ENCODE results near the gene PRSS12. TPM values are rescaled to one million over a fixed set of nuclear protein-coding genes. Genes with fewer than 3 reads are reported as not detected.

Gene PRSS12
- total and polyA plus RNA-seq, 2 experiments from 2014 or later = 8.2 to 14.4 TPM

GRCh38 chr4:118289794-118290193 lies 63.0 kb downstream of the PRSS12 start:
- 57% methylated on average over 1 of the region's 1 CpG for WGBS (ENCODE audit: low lambda C conversion rate, missing lambda C conversion rate)
- no peaks in the 10 kb centered on the region for H4K20me1 ChIP-seq (ENCODE audit: insufficient read depth, poor library complexity, severe bottlenecking)
- H2AFZ ChIP-seq = no peak overlapping the region
- no peaks in the 10 kb centered on the region for H3K27me3 ChIP-seq
- no peaks in the 10 kb centered on the region for H3K36me3 ChIP-seq (replicated peaks; ENCODE audit: insufficient read depth, low read depth)
- H3K9me2 ChIP-seq (replicated peaks; ENCODE audit: insufficient read depth) = no peaks in the 10 kb centered on the region
- TF ChIP-seq EZH2 (IDR thresholded peaks at IDR 0.05; ENCODE audit: borderline replicate concordance) (no peak), EZH2phosphoT487 (IDR thresholded peaks at IDR 0.05; ENCODE audit: low read depth, severe bottlenecking, unreplicated experiment) (no peak), CTCF (IDR thresholded peaks at IDR 0.05; ENCODE audit: poor library complexity) (no peak)
- H3K79me2 ChIP-seq = no peaks in the 10 kb centered on the region
- peak overlapping the region; percentile 4 for H3K27ac ChIP-seq
- H3K4me1 ChIP-seq (ENCODE audit: insufficient read depth) = peaks cover 5% of the 10 kb centered on the region
- no peak for DNase-seq (ENCODE audit: low spot score)
- H3K9me3 ChIP-seq (ENCODE audit: low read depth) = no peaks in the 10 kb centered on the region
- H3K4me3 ChIP-seq = no peak overlapping the region
- peak overlapping the region; percentile 15 for H3K4me2 ChIP-seq

- Histone ChIP-seq H3K9me2 (replicated peaks; ENCODE audit: insufficient read depth) (no peaks in the 10 kb centered on the region), H3K4me1 (ENCODE audit: insufficient read depth) (peaks cover 5% of the 10 kb centered on the region), H3K27me3 (no peaks in the 10 kb centered on the region), H2AFZ (no peak overlapping the region), H3K4me2 (no peak overlapping the region), H3K36me3 (replicated peaks; ENCODE audit: insufficient read depth, low read depth) (no peaks in the 10 kb centered on the region), H3K4me3 (no peak overlapping the region), H4K20me1 (ENCODE audit: insufficient read depth, poor library complexity, severe bottlenecking) (no peaks in the 10 kb centered on the region), H3K9me3 (ENCODE audit: low read depth) (no peaks in the 10 kb centered on the region), H3K27ac (peak overlapping the region; percentile 60), H3K79me2 (no peaks in the 10 kb centered on the region)
- TF ChIP-seq CTCF (IDR thresholded peaks at IDR 0.05; ENCODE audit: poor library complexity) (no peak), EZH2phosphoT487 (IDR thresholded peaks at IDR 0.05; ENCODE audit: low read depth, severe bottlenecking, unreplicated experiment) (no peak), EZH2 (IDR thresholded peaks at IDR 0.05; ENCODE audit: borderline replicate concordance) (no peak)
- WGBS (ENCODE audit: low lambda C conversion rate, missing lambda C conversion rate) = 55% methylated on average over 2 of the region's 2 CpGs
- no peak for DNase-seq (ENCODE audit: low spot score)
These were observed 64.9 kb downstream of the PRSS12 start for GRCh38 chr4:118287711-118288451.

GRCh38 chr4:118286685-118287084 lies 66.1 kb downstream of the PRSS12 start:
- Histone ChIP-seq H3K4me2 (no peak overlapping the region), H3K4me1 (ENCODE audit: insufficient read depth) (peaks cover 5% of the 10 kb centered on the region), H3K4me3 (no peak overlapping the region), H3K9me2 (replicated peaks; ENCODE audit: insufficient read depth) (no peaks in the 10 kb centered on the region), H3K9me3 (ENCODE audit: low read depth) (no peaks in the 10 kb centered on the region), H3K27me3 (no peaks in the 10 kb centered on the region), H2AFZ (no peak overlapping the region), H3K79me2 (no peaks in the 10 kb centered on the region), H3K36me3 (replicated peaks; ENCODE audit: insufficient read depth, low read depth) (no peaks in the 10 kb centered on the region), H4K20me1 (ENCODE audit: insufficient read depth, poor library complexity, severe bottlenecking) (no peaks in the 10 kb centered on the region), H3K27ac (no peak overlapping the region)
- TF ChIP-seq EZH2phosphoT487 (IDR thresholded peaks at IDR 0.05; ENCODE audit: low read depth, severe bottlenecking, unreplicated experiment) (no peak), EZH2 (IDR thresholded peaks at IDR 0.05; ENCODE audit: borderline replicate concordance) (no peak), CTCF (IDR thresholded peaks at IDR 0.05; ENCODE audit: poor library complexity) (no peak)
- DNase-seq (ENCODE audit: low spot score) = no peak
- WGBS (ENCODE audit: low lambda C conversion rate, missing lambda C conversion rate) = 96% methylated on average over 3 of the region's 3 CpGs
